Measurements from ENCODE around the gene FAM234B. TPM values are rescaled to one million over a fixed set of nuclear protein-coding genes. Genes with fewer than 3 reads are reported as not detected.

FAM234B gene
- polyA plus RNA-seq, 1 donor from 2014 or later, result 20.5 TPM

- H3K9me3 ChIP-seq (ENCODE audit: low read length), result no peaks in the 10 kb centered on the region
- no peaks in the 10 kb centered on the region for H3F3A ChIP-seq (ENCODE audit: insufficient read depth, low read length, poor library complexity, severe bottlenecking)
- no peaks in the 10 kb centered on the region for H3K9me2 ChIP-seq (ENCODE audit: insufficient read depth, low read length)
- no peak overlapping the region for H3K9ac ChIP-seq (ENCODE audit: low read length)
- no peak overlapping the region for H3K27ac ChIP-seq (ENCODE audit: low read length)
- no peaks in the 10 kb centered on the region for H4K20me1 ChIP-seq (ENCODE audit: insufficient read depth)
- no peak for TF ChIP-seq SMC3 (conservative IDR thresholded peaks at IDR 0.05; ENCODE audit: poor library complexity)
- no peak for TF ChIP-seq MXI1 (conservative IDR thresholded peaks at IDR 0.05; ENCODE audit: poor library complexity, severe bottlenecking)
- no peak for TF ChIP-seq CTCF (IDR thresholded peaks at IDR 0.05; ENCODE audit: poor library complexity, severe bottlenecking)
- no peak for TF ChIP-seq POLR2AphosphoS5 (IDR thresholded peaks at IDR 0.05)
- TF ChIP-seq EZH2 (IDR thresholded peaks at IDR 0.05; ENCODE audit: borderline replicate concordance, insufficient read depth, low read length, poor library complexity, severe bottlenecking), result no peak
- no peaks in the 10 kb centered on the region for H3K36me3 ChIP-seq (ENCODE audit: insufficient read depth, low read length)
- no peak overlapping the region for H2AFZ ChIP-seq (ENCODE audit: low read depth, low read length)
- H3K4me3 ChIP-seq (ENCODE audit: low read length), result no peak overlapping the region
- H3K27me3 ChIP-seq (ENCODE audit: insufficient read depth, low read depth, low read length), result no peaks in the 10 kb centered on the region
- H3K4me2 ChIP-seq (ENCODE audit: low read length), result no peak overlapping the region
- no peaks in the 10 kb centered on the region for H3K79me2 ChIP-seq (replicated peaks; ENCODE audit: insufficient read depth, low read length)
These were observed 35.3 kb upstream of the FAM234B start for GRCh38 chr12:13008741-13009380.

- no peaks in the 10 kb centered on the region for H3K36me3 ChIP-seq (ENCODE audit: insufficient read depth, low read length)
- no peaks in the 10 kb centered on the region for H3K27me3 ChIP-seq (ENCODE audit: insufficient read depth, low read depth, low read length)
- no peaks in the 10 kb centered on the region for H3K79me2 ChIP-seq (replicated peaks; ENCODE audit: insufficient read depth, low read length)
- no peak overlapping the region for H2AFZ ChIP-seq (ENCODE audit: low read depth, low read length)
- no peak overlapping the region for H3K9ac ChIP-seq (ENCODE audit: low read length)
- H3K27ac ChIP-seq (ENCODE audit: low read length), result no peak overlapping the region
- H3F3A ChIP-seq (ENCODE audit: insufficient read depth, low read length, poor library complexity, severe bottlenecking), result no peaks in the 10 kb centered on the region
- no peaks in the 10 kb centered on the region for H3K9me2 ChIP-seq (ENCODE audit: insufficient read depth, low read length)
- TF ChIP-seq EZH2 (IDR thresholded peaks at IDR 0.05; ENCODE audit: borderline replicate concordance, insufficient read depth, low read length, poor library complexity, severe bottlenecking) (no peak), EP300 (conservative IDR thresholded peaks at IDR 0.05; ENCODE audit: poor library complexity, severe bottlenecking) (no peak), CTCF (IDR thresholded peaks at IDR 0.05; ENCODE audit: poor library complexity, severe bottlenecking) (no peak), RAD21 (conservative IDR thresholded peaks at IDR 0.05) (no peak), POLR2AphosphoS5 (IDR thresholded peaks at IDR 0.05) (no peak), MXI1 (conservative IDR thresholded peaks at IDR 0.05; ENCODE audit: poor library complexity, severe bottlenecking) (no peak)
- H4K20me1 ChIP-seq (ENCODE audit: insufficient read depth), result no peaks in the 10 kb centered on the region
- H3K4me3 ChIP-seq (ENCODE audit: low read length), result no peak overlapping the region
- H3K4me2 ChIP-seq (ENCODE audit: low read length), result no peak overlapping the region
- H3K9me3 ChIP-seq (ENCODE audit: low read length), result no peaks in the 10 kb centered on the region
These were observed 33.1 kb upstream of the FAM234B start for GRCh38 chr12:13011098-13011497.

GRCh38 chr12:13022851-13023271, 21.3 kb upstream of the FAM234B start:
- H2AFZ ChIP-seq (ENCODE audit: low read depth, low read length), result no peak overlapping the region
- no peaks in the 10 kb centered on the region for H3K9me2 ChIP-seq (ENCODE audit: insufficient read depth, low read length)
- H3K4me2 ChIP-seq (ENCODE audit: low read length), result no peak overlapping the region
- TF ChIP-seq POLR2AphosphoS5 (IDR thresholded peaks at IDR 0.05) (no peak), EP300 (conservative IDR thresholded peaks at IDR 0.05; ENCODE audit: poor library complexity, severe bottlenecking) (no peak), EZH2 (IDR thresholded peaks at IDR 0.05; ENCODE audit: borderline replicate concordance, insufficient read depth, low read length, poor library complexity, severe bottlenecking) (no peak), REST (IDR thresholded peaks at IDR 0.05; ENCODE audit: borderline replicate concordance) (no peak), TAF1 (IDR thresholded peaks at IDR 0.05; ENCODE audit: low read depth) (no peak), CTCF (IDR thresholded peaks at IDR 0.05; ENCODE audit: poor library complexity, severe bottlenecking) (no peak), MXI1 (conservative IDR thresholded peaks at IDR 0.05; ENCODE audit: poor library complexity, severe bottlenecking) (no peak), RAD21 (conservative IDR thresholded peaks at IDR 0.05) (no peak), SMC3 (conservative IDR thresholded peaks at IDR 0.05; ENCODE audit: poor library complexity) (no peak)
- no peaks in the 10 kb centered on the region for H3F3A ChIP-seq (ENCODE audit: insufficient read depth, low read length, poor library complexity, severe bottlenecking)
- H3K4me3 ChIP-seq (ENCODE audit: low read length), result no peak overlapping the region
- no peaks in the 10 kb centered on the region for H3K27me3 ChIP-seq (ENCODE audit: insufficient read depth, low read depth, low read length)
- no peaks in the 10 kb centered on the region for H4K20me1 ChIP-seq (ENCODE audit: insufficient read depth)
- no peak overlapping the region for H3K9ac ChIP-seq (ENCODE audit: low read length)
- H3K79me2 ChIP-seq (replicated peaks; ENCODE audit: insufficient read depth, low read length), result no peaks in the 10 kb centered on the region
- H3K9me3 ChIP-seq (ENCODE audit: low read length), result no peaks in the 10 kb centered on the region
- no peaks in the 10 kb centered on the region for H3K36me3 ChIP-seq (ENCODE audit: insufficient read depth, low read length)
- H3K27ac ChIP-seq (ENCODE audit: low read length), result no peak overlapping the region
